Inflammatory macrophage treated with lipopolysaccharide for 1 hour (primary cell): ENCODE results near the gene LYPD3.
"Not testable (repeated sequence)": the region's sequence is repeated elsewhere in the genome, so short reads cannot be mapped to it uniquely, and the experiment has no call there.

ENCODE experiments used
- DNase-seq, 2 donors: peaks; one replicate each; pipeline ENCODE4 v3.0.0-alpha.2; 2020 to 2022

Gene LYPD3

GRCh38 chr19:43460362-43461016 lies 4.9 kb downstream of the LYPD3 start:
- DNase-seq, result no peak

DNA sequence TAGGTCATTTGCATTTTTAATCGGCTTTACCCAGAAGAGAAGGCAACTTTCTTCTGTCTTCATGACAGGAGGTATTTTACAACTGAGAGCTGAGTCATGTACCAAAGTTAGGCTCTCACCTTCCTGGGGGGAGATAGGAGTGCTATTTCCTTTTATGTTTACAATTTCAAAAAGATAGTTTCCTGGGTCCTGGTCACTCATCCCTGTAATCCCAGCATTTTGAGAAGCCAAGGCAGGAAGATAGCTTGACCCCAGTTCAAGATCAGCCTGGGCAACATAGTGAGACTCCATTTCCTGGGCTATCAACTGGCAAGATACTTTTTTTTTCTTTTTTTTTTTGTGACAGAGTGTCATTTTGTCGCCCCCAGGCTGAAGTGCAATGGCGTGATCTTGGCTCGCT lies 7.6 kb downstream of the LYPD3 start:
- no peak for DNase-seq

DNA sequence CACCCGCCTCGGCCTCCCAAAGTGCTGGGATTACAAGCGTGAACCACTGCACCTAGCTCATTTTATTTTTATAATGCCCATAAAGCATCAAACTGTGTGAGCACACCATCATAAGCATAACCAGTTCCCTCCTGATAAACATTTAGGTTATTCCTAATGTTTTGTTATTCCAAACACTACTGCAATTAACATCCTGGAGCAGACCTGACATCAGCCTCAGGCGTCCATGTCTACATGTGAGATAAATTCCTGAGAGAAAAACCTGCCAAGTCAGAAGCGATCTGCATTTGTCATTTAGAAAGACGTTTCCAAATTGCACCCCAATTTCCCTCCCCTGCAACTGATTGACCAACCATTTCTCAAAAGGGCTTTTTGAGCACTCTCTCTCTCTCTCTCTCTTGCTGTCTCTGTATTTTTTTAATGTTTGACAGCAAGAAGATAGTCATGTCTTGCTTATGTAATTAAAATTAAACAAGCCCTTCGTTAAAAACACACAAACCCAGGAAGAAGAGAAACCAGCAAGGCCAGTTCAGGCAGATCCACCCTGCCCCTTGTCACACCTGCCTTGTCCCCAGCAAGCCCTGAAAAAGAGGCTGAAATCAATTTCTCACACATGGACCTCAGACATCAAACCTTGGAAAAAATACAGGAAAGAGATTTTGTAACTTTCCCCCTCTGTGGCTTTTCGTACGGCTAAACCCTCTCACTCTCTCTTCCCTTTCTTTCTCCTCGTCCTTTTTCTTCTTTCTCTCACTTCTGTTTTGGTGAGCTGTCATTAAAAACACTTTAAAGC lies 9.9 kb downstream of the LYPD3 start:
- DNase-seq, result peak; percentile 27 to 29

GRCh38 chr19:43454031-43454430 lies 11.4 kb downstream of the LYPD3 start:
- peak; percentile 63 to 94 for DNase-seq

DNA sequence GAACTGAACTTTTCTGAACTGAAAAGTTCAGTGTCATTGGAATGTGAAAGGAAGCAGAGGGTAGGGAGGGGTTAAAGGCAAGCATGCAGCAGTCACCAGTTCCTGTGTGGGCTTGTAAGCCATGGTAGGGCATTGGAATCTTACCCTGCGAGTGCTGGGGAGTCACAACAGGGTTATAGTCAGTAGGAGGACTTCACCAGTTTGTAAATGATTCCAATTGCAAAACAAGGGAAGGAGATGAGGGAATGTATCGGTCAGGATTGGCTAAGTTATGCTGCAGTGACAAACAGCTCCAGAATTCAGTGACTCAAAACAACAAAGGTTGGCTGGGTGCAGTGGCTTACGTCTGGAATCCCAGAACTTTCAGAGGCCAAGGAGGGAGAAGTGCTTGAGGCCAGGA lies 12.8 kb downstream of the LYPD3 start:
- peak in 1 of 2 donors; percentile 63 for DNase-seq

DNA sequence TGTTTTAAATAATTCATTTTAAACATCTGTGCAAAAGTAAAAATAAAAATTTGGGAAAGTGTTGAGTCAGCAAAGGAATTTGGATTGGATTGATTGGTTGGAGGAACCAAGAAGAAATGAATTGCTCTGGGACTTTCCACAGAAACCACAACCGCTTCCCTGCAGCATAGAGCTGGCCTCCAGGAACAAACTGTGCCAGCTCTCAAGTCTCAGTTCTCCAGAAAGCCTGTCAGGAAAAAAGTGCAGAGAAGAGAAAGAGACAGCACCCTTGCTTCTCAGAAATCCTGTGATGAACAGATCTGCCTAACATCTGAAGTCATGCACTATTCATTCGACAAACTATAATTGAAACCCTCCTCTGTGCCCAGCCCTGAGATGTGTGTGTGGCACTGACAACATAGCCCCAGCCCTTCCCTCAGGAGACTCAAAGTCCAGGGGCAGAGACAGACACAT lies 14.8 kb downstream of the LYPD3 start:
- DNase-seq, result peak; percentile 69 to 71

GRCh38 chr19:43447655-43448054 lies 17.8 kb downstream of the LYPD3 start:
- no peak for DNase-seq

- peak; percentile 57 to 90 for DNase-seq
Observed at GRCh38 chr19:43446746-43447489, 18.5 kb downstream of the LYPD3 start.

DNA sequence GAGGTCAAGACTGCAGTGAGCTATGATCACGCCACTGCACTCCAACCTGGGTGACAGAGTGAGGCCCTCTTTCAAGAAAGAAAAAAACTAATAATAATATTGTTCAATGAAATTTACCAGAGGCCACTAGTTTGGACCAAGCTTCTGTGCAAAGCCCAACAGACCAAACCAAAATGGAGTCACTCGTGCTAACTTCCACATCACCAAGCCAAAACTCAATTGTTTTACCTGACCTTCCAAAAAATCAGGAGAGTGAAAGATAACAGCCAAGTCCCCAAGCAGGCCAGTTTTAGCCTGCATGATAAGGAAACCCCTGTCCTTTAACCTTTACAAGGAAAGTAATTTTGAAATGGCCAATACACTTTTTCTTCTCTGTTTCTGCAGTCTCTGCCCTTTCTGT lies 20.0 kb downstream of the LYPD3 start:
- DNase-seq, result no peak

GRCh38 chr19:43444531-43445287 lies 20.7 kb downstream of the LYPD3 start:
- DNase-seq, result peak in 1 of 2 donors; percentile 22

GRCh38 chr19:43444091-43444490 lies 21.3 kb downstream of the LYPD3 start:
- not testable (repeated sequence) for DNase-seq

DNA sequence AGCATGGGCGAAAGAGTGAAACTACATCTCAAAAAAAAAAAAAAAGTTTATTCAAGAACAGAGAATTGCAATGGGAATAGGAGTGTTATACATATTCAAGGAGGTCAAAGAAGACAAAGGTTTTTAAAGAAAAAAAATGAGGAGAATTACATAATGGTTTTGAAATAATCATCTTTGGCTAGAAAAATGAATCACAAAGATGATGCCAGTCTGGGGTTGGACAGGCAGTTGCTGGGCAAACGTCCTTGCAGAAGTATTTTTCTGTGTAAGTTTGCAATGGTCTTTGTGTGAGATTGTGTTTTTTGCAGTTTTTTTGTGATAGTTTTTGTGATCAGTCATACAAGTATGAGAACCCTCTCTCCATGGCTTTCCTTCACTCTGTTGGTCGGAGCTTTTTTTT lies 23.7 kb downstream of the LYPD3 start:
- DNase-seq, result peak; percentile 32 to 53

DNA sequence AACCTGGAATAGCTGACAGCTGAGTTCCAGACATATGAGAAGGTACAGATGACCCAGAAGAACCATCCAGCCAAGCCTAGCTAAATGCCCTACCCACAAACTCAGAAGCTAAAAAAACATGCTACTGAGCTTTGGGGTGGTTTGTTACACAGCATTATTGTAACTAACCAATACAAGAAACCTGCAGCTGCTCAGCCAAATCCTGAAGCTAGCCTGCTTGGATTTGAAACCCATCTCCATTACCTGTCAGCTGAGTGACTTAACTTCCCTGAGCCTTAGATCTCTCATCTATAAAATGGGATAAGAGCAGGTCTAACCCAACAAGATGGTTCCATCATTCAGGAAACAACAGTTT lies 25.7 kb downstream of the LYPD3 start:
- DNase-seq, result no peak

DNA sequence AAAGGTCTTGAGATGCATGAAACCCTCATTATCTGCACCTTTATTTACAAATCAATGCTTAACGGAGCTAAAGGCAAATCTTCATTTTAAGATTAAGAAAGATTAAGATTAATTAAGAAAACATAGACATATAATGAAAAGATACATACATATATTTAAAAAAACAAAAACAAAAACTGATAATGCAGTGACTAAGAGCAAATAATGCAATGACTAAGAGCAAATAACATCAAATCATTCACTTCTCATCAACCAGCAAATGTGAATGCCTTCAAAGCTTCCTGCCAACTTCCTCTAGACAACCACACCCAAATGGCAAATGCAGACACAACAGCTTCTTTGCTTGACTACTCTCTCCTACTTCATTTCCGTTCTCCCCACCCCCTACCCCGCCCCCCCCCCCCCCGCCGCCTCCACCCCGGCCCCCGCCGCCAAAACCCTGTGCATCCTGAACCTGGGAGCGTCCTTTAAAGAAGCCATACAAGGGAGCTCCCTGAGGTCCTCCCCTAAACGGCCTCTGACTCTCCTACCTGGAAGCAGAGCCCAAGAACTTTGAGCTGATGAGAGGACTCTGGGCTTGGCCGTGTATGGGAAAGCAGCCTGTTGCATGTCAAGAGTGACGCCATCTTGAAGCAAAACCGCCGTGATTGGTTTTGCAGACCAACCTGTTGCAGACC lies 26.2 kb downstream of the LYPD3 start:
- DNase-seq, result peak; percentile 50 to 52

DNA sequence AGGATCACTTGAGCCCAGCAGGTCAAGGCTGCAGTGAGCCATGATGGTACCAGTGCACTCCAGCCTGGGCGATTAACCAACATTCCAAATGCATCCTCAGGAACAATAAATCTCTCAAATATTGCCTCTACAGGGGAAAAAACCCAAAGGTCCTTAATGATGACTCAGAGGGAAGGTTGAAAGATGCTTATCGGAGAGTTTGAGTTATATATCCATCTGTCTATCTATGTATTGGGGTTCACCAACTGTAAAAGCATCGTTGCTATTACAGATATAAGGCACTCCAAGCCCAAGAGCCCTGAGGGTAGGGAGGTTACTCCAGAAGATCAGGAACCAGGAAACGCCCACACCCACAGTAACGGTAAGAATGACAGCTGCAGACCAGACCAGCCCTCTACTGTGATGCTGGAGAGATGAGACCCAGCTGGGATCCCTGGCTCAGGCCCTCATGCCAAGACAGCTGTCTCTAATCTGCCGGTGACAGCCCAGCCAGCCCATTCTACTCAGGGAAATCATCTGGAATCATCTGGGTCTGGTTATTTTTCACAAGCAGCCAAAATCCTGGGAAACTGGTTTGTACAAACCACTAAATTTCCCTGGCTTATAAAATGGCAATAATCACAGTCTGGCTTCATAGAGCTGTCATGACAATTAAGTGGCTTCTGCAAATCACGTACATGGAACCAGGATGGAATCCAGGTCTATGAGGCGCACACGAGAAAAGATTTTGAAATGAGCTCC lies 26.9 kb downstream of the LYPD3 start:
- DNase-seq, result no peak

DNA sequence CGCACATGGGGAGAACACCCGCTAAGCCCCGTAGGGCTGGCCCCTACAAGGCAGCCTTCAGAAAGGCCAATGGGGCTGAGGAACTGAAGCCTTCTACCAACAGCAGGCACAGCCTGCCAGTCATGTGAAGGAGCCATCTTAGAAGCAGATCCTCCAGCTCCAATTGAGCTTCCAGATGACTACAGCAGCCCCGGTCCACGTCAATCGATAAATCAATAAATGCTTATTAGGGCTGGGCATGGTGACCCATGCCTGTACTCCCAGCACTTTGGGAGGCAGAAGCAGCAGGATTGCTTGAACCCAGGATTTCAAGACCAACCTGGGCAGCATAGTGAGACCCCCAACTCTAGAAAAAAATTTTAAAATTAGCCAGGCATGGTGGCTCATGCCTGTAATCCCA lies 27.7 kb downstream of the LYPD3 start:
- DNase-seq, result no peak

- not testable (repeated sequence) for DNase-seq
Observed at GRCh38 chr19:43437284-43437683, 28.1 kb downstream of the LYPD3 start.

- no peak for DNase-seq
Observed at GRCh38 chr19:43435775-43436174, 29.6 kb downstream of the LYPD3 start.

DNA sequence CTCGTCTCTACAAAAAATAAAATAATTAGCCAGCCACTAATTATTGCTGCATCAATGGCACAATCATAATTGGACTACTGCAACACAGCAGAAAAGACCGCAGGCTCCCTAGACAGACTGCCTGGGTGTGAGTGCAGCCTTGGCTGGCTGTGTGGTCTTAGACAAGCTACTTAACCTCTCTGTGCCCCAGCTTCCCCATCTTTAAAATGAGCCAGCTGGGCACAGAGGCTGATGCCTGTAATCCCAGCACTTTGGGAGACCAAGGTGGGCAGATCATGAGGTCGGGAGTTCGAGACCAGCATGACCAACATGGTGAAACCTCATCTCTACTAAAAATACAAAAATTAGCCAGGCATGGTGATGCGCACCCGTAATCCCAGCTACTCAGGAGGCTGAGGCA lies 31.7 kb downstream of the LYPD3 start:
- no peak for DNase-seq

GRCh38 chr19:43433358-43433673 lies 32.1 kb downstream of the LYPD3 start:
- DNase-seq, result no peak

GRCh38 chr19:43430976-43431375 lies 34.4 kb downstream of the LYPD3 start:
- no peak for DNase-seq
